NCI-H1092 treated with DMSO at 0.1 percent for 48 hours (cell line): ENCODE measurements around the gene ATP1B3.
"Not testable (repeated sequence)": the region's sequence is repeated elsewhere in the genome, so short reads cannot be mapped to it uniquely, and the experiment has no call there.

Experiments used
- DNase-seq: peaks from one replicate; lab custom pipeline; 2025; lab: John Stamatoyannopoulos, UW

Gene ATP1B3

GRCh38 chr3:141945726-141946485, 69.5 kb downstream of the ATP1B3 start:
- no peak for DNase-seq

- DNase-seq, result no peak
These were observed 73.0 kb downstream of the ATP1B3 start for GRCh38 chr3:141949399-141949798.

- DNase-seq, result no peak
These were observed 73.5 kb downstream of the ATP1B3 start for GRCh38 chr3:141949972-141950371.

GRCh38 chr3:141950572-141951493, 74.4 kb downstream of the ATP1B3 start:
- no peak for DNase-seq

DNA sequence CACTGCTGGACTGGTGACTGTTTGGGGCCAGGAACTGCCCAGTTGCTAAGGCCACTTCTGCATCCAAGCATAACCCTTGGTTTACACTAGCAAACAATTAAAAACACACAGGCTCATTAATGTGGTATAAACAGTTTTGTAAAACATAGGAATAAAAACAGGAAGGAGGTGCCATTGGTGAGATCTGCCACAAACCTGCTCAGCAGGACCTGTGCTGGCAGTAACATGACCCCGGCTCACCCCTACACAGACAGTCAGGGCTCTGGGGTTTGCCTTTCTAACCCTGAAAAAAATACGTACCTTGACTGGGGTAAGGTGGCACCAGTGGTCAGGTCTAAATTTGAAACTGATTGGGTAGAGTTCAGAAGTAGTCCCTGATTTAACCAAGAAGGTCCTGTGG, 76.2 kb downstream of the ATP1B3 start:
- no peak for DNase-seq

- DNase-seq, result no peak
These were observed 78.7 kb downstream of the ATP1B3 start for GRCh38 chr3:141955175-141955574.

GRCh38 chr3:141959589-141960554, 83.4 kb downstream of the ATP1B3 start:
- no peak for DNase-seq

GRCh38 chr3:141960731-141961130, 84.3 kb downstream of the ATP1B3 start:
- DNase-seq, result no peak

- no peak for DNase-seq
These were observed 86.9 kb downstream of the ATP1B3 start for GRCh38 chr3:141963301-141963700.

DNA sequence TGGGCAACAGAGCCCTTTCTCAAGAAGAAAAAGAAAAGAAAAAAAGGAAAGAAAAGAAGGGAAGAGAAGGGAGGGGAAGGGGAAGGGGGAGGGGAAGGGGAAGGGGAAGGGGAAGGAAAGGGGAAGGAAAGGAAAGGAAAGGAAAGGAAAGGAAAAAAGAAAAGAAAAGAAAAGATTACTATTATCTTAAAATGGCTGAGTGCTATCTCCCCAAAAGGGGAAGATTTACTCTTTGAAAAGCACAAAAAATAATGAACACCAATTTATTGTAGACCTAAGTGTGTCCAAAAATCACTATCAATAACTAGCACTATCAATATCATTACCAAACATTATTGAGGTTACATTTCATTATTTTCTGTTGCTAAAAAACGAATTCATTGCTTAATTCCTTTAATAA, 89.0 kb downstream of the ATP1B3 start:
- no peak for DNase-seq

- DNase-seq, result no peak
These were observed 93.3 kb downstream of the ATP1B3 start for GRCh38 chr3:141969711-141970110.

GRCh38 chr3:141971571-141971970, 95.1 kb downstream of the ATP1B3 start:
- no peak for DNase-seq

DNA sequence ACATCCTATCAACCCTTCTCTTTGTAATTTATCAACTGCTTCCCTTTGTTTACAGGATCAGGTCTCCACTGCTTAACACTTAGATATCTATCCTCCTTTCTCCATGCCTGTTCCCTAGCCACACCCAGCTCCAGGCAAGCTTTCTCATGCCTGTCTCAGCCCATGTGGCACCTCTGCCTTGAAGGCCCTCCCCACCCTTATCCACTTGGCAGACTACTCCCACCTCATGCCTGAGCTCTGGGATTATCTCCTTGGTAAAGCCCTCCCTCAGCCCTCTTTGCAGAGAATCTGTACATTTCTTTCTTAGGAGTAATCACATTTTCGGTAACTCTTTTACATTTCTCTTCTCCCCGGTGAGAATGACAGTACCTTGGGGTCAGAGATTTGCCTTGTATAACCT, 96.0 kb downstream of the ATP1B3 start:
- no peak for DNase-seq

- not testable (repeated sequence) for DNase-seq
These were observed 98.3 kb downstream of the ATP1B3 start for GRCh38 chr3:141974777-141975176.
